ENCODE data around the gene HYAL3.
A peak's percentile ranks its signal among the peaks of the same experiment; 100 is the strongest.

HYAL3 gene

GRCh38 chr3:50330330-50330729 lies 31.1 kb upstream of the HYAL3 start:
- no peak for DNase-seq (ENCODE audit: low read depth)

GRCh38 chr3:50327943-50328691 lies 28.9 kb upstream of the HYAL3 start, which contains the start of gene TUSC2:
TSS of gene TUSC2 (minus strand) at chr3:50328223. CDS start at chr3:50328099, 124 bp downstream.
- peak; percentile 94 for DNase-seq (ENCODE audit: low read depth)

- DNase-seq (ENCODE audit: low read depth), result no peak
These were observed 27.9 kb upstream of the HYAL3 start for GRCh38 chr3:50327129-50327528.

- no peak for DNase-seq (ENCODE audit: low read depth)
These were observed 27.0 kb upstream of the HYAL3 start for GRCh38 chr3:50326182-50326541.

GRCh38 chr3:50325497-50326181 lies 26.4 kb upstream of the HYAL3 start:
- no peak for DNase-seq (ENCODE audit: low read depth)

GRCh38 chr3:50325113-50325480 lies 25.9 kb upstream of the HYAL3 start:
- no peak for DNase-seq (ENCODE audit: low read depth)

- DNase-seq (ENCODE audit: low read depth), result no peak
These were observed 25.3 kb upstream of the HYAL3 start for GRCh38 chr3:50324351-50325112.

- DNase-seq (ENCODE audit: low read depth), result no peak
These were observed 24.5 kb upstream of the HYAL3 start for GRCh38 chr3:50323614-50324199.

GRCh38 chr3:50323092-50323600 lies 23.9 kb upstream of the HYAL3 start:
- no peak for DNase-seq (ENCODE audit: low read depth)

GRCh38 chr3:50322386-50323091 lies 23.3 kb upstream of the HYAL3 start, which contains the start of gene HYAL2:
TSS of gene HYAL2 (minus strand) at chr3:50322745. CDS start at chr3:50320489, 2,256 bp downstream.
- DNase-seq (ENCODE audit: low read depth), result no peak

- no peak for DNase-seq (ENCODE audit: low read depth)
These were observed 22.8 kb upstream of the HYAL3 start for GRCh38 chr3:50322115-50322385.

- DNase-seq (ENCODE audit: low read depth), result peak; percentile 89
These were observed 22.3 kb upstream of the HYAL3 start for GRCh38 chr3:50321336-50322114.

GRCh38 chr3:50320853-50321335 lies 21.7 kb upstream of the HYAL3 start:
- no peak for DNase-seq (ENCODE audit: low read depth)

GRCh38 chr3:50319894-50320625 lies 20.9 kb upstream of the HYAL3 start:
- no peak for DNase-seq (ENCODE audit: low read depth)

GRCh38 chr3:50319181-50319893 lies 20.1 kb upstream of the HYAL3 start:
- no peak for DNase-seq (ENCODE audit: low read depth)

- DNase-seq (ENCODE audit: low read depth), result no peak
These were observed 19.4 kb upstream of the HYAL3 start for GRCh38 chr3:50318615-50319014.

GRCh38 chr3:50318163-50318562 lies 19.0 kb upstream of the HYAL3 start:
- DNase-seq (ENCODE audit: low read depth), result no peak

GRCh38 chr3:50317300-50317699 lies 18.1 kb upstream of the HYAL3 start:
- DNase-seq (ENCODE audit: low read depth), result no peak

GRCh38 chr3:50316657-50317242 lies 17.5 kb upstream of the HYAL3 start:
- DNase-seq (ENCODE audit: low read depth), result no peak
